Activated CD8-positive, alpha-beta memory T cell treated with anti-CD3 and anti-CD28 coated beads, Interleukin-2, amount 50 U/mL, for 1 hour (primary cell): ENCODE measurements around the gene BEGAIN.

ENCODE experiments used
- DNase-seq: peaks from one replicate; pipeline ENCODE4 v3.0.0-alpha.2; 2020; ENCODE audit errors: extremely low read depth

BEGAIN gene

DNA sequence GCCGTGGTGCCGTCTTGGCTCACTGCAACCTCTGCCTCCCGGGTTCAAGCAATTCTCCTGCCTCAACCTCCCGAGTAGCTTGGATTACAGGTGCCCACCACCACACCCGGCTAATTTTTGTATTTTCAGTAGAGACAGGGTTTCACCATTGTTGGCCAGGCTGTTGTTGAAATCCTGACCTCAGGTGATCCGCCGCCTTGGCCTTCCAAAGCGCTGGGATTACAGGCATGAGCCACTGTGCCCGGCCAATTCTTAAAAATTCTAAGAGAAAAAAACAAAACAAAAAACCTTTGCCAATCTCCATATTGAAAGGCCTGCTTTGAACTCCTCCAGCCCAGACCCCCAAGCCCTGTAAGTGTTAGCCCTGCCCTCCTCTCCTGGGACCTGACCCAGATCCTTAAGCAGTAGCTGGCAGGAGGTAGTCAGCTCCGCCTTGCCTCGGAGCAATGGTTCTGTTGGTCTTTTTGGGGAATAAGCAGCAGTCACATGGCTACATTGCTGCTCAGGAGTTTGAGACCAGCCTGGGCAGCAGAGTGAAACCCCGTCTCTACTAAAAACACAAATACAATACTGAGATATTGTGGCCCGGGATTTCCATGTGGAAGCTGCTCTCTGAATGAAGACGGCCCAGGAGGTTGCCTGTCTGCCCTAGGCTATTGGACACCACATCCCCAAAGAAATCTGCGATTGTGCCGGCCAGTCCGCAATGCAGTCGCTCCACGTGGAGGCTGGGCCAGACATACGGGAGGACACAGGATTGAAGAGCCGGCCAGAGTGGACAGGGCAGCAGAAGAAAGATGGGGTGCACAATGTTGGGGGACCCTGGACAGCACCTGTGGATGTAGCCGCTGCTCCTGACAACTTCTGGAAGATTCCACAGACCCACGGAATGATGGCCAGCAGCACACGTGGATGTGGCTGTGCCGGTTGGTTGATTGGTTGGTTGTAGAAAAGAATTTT lies 28.8 kb upstream of the BEGAIN start:
- DNase-seq, result no peak

GRCh38 chr14:100614803-100615202 lies 27.6 kb upstream of the BEGAIN start:
- no peak for DNase-seq

DNA sequence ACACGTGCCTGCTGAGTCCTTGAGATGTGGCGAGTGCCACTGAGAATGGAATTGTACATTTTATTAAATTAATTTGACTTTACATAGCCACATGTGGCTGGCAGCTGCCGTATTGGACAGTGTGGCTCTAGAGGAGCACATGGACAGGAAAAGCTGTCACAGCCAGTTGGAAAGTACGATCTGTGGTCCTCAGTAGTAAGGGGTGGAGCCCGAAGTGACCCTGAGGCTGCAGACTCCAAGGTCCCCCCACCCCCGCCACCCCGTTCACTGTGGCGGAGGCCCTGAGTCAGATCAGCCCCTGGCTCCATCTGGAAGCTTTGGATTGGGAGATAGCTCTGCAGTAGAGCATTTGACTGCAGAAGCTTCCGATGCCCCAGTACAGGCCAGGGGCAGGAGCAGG lies 25.8 kb upstream of the BEGAIN start:
- no peak for DNase-seq

GRCh38 chr14:100611811-100612480 lies 24.7 kb upstream of the BEGAIN start:
- no peak for DNase-seq

DNA sequence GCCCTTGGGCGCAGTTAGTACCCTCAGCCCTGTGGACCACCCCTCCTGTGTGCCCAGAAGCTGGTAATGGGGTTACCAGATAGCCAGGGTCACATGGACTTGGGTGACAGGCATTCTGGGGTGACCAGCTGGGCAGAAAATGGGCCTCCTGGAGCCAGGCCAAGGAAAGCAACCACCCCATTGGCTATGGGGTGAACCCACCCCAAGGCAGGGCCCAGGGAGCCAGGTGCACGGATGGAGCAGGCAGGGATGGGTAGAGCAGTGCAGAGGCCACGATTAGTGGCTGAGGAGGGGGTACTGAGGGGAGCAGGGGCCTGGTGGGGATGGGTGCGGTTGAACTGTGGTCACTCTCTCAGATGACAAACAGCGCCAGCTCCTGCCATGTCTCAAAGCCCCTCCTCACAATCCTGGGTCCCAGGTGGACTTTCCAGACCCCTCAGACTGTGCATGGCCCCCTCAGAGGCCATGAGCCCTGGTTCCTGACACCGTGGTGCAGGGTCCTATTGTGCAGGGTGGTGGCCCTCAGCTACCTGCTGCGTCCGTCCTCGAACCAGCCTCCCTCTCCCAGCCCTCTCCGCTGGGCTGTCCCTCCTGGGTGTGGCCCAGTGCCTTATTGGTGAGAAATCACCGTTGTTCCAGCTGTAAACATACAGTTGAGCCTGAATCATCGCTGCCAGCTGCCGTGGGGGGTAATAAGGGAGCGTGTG lies 23.4 kb upstream of the BEGAIN start:
- DNase-seq, result no peak

DNA sequence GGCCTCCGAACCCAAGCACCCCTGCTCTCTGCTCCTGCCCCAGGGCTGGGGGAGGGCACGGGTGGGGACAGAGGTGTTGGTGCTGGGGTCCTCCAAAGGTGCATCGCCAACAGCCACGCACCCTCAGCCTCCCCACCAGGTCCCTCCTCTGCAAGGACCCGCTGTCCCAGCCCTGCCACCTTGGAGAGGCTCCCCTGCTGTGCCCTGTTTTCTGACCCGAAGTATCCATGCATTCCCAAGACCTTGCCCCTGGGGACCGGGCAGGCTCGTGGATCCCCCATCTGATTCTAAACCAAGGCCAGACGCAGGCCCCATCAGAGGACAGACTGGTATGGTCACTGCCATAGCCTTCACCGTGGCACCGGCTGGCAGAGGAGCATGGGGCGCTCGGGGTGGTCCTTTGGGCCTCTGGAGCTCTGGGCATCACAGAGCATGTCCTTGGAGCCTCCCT lies 22.7 kb upstream of the BEGAIN start:
- no peak for DNase-seq

DNA sequence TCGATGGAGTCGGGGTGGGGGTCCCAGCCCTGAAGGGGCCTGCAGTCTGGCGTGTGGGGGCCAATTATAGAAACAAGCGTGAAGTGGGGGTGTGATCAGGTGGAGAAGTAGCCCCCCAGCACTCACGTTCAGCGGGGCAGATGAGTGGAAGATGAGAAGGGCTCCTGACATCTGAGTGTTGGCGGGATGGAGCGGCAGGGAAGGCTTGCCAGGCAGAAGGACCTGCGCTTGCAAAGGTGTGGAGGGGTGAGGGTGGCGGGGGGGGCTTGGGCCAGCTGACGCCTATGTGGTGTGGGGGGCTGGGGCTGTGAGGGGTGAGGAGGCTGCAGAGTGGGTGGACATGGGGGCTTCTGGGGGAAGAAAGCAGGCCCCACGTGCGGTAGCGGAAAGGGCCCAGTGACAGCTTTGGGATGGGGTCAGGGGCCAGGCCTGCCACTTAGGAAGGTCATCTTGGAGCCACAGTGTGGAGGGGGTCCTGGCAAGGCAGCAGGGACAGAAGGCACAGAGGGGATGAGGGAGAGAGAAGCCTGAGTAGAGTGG lies 22.2 kb upstream of the BEGAIN start:
- DNase-seq, result no peak

DNA sequence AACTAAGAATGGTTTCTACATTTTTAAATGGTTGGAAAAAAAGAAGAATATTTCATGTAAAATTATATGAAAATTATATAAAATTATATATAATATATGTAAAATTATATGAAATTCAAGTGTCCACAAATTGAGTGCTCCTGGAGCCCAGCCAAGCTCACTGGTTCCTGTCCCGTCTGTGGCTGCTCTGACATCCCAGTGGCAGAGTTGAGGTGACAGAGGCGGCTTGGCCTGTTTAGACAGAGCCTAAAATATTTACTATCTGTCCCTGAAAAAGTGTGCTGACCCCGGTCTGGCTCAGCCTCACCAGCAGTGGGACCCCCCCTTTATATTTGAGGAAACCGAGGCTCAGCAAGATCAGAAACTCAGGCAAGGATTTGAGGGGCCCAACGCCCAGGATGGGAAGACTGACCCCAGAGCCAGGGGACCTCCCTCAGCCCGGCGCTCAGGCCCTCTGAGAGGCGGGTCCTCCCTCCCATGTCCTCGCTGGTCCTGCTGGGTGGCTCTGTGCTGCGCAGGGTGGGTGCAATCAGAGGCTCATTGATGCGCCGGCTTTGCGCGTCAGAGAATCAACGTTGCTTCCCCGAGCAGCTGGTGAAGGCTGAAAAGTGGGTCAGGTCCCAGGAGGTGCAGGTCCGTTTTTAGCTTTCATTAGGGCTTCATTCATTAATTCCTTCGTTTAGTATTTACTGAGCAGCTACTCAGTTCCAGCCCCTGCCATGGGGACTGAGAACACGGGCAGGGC lies 21.5 kb upstream of the BEGAIN start:
- DNase-seq, result no peak

GRCh38 chr14:100608064-100608463 lies 20.8 kb upstream of the BEGAIN start:
- no peak for DNase-seq

- no peak for DNase-seq
Measured at GRCh38 chr14:100607611-100607956, 20.4 kb upstream of the BEGAIN start.

DNA sequence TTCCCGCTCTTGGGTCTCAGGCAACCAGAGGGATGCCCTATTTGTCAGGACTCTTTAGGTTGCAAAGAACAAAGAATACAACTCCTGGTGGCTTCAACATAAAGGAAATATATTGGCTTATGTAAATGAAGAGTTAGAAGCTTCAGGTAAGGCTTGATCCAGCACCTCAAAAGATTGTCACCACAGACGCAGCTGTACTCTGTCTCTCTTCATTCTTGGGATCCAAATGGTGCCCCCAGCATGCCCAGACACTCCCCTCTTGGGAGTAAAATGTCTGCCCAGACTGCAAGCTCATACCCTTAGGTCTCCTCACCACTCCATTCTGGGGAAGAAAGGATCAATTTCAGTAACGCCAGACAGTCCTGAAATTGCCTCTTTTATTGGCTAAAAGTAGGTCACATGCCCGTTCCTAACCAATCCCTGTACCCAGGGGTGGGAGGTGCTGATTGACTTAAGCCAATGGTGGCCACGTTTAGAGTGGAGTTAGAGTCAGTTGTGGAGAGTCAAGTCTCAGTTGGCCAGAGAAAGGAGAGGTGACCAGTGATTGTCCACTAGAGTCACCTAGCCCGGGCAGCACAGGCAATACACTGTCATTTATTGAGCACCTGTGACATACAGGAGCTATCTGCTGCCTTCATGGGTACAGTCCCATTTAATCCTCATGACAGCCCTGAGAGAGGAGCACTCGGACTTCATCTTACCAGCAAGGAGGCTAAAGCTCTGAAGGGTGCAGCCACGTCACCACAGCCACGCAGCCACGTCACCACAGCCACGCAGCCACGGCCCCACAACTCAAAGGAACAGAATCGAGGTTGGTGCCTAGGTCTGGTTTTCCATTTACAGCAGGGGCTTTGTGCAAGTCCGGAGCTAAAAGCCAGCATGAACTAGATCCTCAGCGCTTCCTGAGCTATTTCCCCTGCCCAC lies 19.7 kb upstream of the BEGAIN start:
- no peak for DNase-seq

- DNase-seq, result no peak
Measured at GRCh38 chr14:100605706-100606686, 18.8 kb upstream of the BEGAIN start.

GRCh38 chr14:100605230-100605629 lies 18.0 kb upstream of the BEGAIN start:
- DNase-seq, result no peak

DNA sequence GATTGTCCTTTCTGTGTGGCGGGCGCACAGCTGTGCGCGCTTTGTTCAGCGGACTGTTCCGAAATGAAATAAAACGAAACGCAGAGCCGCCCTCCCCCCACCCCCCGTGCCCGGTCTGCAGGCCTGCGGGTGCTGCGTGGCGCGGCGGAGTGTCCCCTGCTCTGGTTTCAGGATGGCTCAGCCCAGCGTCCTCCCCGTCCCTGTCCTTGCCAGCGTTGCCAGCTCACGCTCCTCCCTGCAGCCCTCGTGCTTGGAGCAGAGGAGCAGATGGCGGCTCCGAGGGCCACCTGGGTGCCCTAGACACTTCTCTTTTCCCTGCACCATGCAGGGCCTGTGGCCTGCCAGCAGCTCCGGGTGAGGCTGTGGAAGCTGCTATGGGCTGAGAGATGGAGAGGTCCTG lies 17.5 kb upstream of the BEGAIN start:
- no peak for DNase-seq

GRCh38 chr14:100604121-100604501 lies 16.9 kb upstream of the BEGAIN start:
- DNase-seq, result no peak

GRCh38 chr14:100603341-100604120 lies 16.3 kb upstream of the BEGAIN start:
- no peak for DNase-seq

- DNase-seq, result no peak
Measured at GRCh38 chr14:100602621-100603230, 15.5 kb upstream of the BEGAIN start.

DNA sequence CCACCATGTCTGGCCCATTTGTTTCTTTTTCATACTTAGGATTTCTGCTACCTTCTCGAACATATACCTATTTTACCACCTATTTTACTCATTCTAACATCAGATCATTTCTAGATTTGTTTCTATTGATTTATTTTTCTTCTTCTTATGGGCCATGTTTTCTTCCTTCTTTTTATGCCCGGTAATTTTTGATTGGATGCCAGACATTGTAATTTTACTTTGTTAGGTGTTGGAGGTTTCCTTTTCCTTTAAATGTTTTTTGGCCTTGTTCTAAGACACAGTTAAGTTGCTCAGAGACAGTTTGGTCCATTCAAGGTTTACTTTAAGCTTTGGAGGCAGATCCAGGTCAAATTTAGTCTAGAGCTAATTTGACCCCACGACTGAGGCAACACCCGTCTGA lies 14.7 kb upstream of the BEGAIN start:
- no peak for DNase-seq
